Neural progenitor cell (in vitro differentiated cells): ENCODE results near the gene MTHFSD. TPM values are rescaled to one million over a fixed set of nuclear protein-coding genes. Genes with fewer than 3 reads are reported as not detected.

Source experiments
- DNase-seq: peaks from one replicate; pipeline ENCODE4 v3.0.0-alpha.2; 2016; ENCODE audit warnings: low spot score
- H2AFZ ChIP-seq: fragments of 200-600 bp; sonication (generic); replicated peaks from 2 replicates; pipeline ENCODE4 v1.6.1; 2016; ENCODE audit warnings: antibody characterized with exemption
- H3F3A ChIP-seq: fragments of 200-600 bp; sonication (generic); 2 replicates; pipeline ENCODE4 v1.6.1; 2016; ENCODE audit warnings: antibody characterized with exemption, low read depth
- H3K27ac ChIP-seq: fragments of 200-600 bp; sonication (generic); 2 replicates; pipeline ENCODE4 v1.5.1; 2016; ENCODE audit warnings: mild to moderate bottlenecking
- H3K27me3 ChIP-seq: fragments of 200-600 bp; sonication (generic); 2 replicates; pipeline ENCODE4 v1.6.1; 2016; ENCODE audit warnings: mild to moderate bottlenecking, moderate library complexity
- H3K36me3 ChIP-seq: fragments of 200-600 bp; sonication (generic); 2 replicates; pipeline ENCODE4 v1.5.1; 2016
- H3K4me1 ChIP-seq: fragments of 200-600 bp; sonication (generic); 2 replicates; pipeline ENCODE4 v1.6.1; 2016; ENCODE audit warnings: mixed run types
- H3K4me2 ChIP-seq: fragments of 200-600 bp; sonication (generic); 2 replicates; pipeline ENCODE4 v1.6.1; 2016
- H3K4me3 ChIP-seq: fragments of 200-600 bp; sonication (generic); 2 replicates; pipeline ENCODE4 v1.5.1; 2016
- H3K79me2 ChIP-seq: fragments of 200-600 bp; sonication (generic); 2 replicates; pipeline ENCODE4 v1.6.1; 2016; ENCODE audit warnings: low read depth
- H3K9ac ChIP-seq: fragments of 200-600 bp; sonication (generic); 2 replicates; pipeline ENCODE4 v1.6.1; 2016
- H3K9me3 ChIP-seq: fragments of 200-600 bp; sonication (generic); 2 replicates; pipeline ENCODE4 v1.5.1; 2016; ENCODE audit warnings: low read depth
- H4K20me1 ChIP-seq: fragments of 200-600 bp; sonication (generic); 2 replicates; pipeline ENCODE4 v1.6.1; 2016; ENCODE audit warnings: low read depth
- H3K27ac Mint-ChIP-seq: 3 replicates; pipeline ENCODE4 v1.8.0; 2021; ENCODE audit warnings: mixed read lengths
- H3K27me3 Mint-ChIP-seq: 2 replicates; pipeline ENCODE4 v1.8.0; 2022; ENCODE audit warnings: low read depth, mild to moderate bottlenecking, inconsistent platforms, moderate library complexity, mixed read lengths; ENCODE audit not compliant: insufficient read depth
- H3K36me3 Mint-ChIP-seq: 3 replicates; pipeline ENCODE4 v1.8.0; 2021; ENCODE audit warnings: mixed read lengths
- H3K4me1 Mint-ChIP-seq: 3 replicates; pipeline ENCODE4 v1.8.0; 2021; ENCODE audit warnings: mixed read lengths
- H3K4me3 Mint-ChIP-seq: 3 replicates; pipeline ENCODE4 v1.8.0; 2021; ENCODE audit warnings: mild to moderate bottlenecking, moderate library complexity, mixed read lengths
- H3K9me3 Mint-ChIP-seq: 3 replicates; pipeline ENCODE4 v1.8.0; 2020; ENCODE audit warnings: mixed read lengths
- CTCF ChIP-seq: fragments of 200-600 bp; sonication (generic); IDR thresholded peaks from 2 replicates; pipeline ENCODE4 v1.5.1; 2017; ENCODE audit warnings: antibody characterized with exemption, mild to moderate bottlenecking
- EZH2 ChIP-seq: fragments of 200-600 bp; sonication (generic); IDR thresholded peaks from 2 replicates; pipeline ENCODE4 v1.6.1; 2017; ENCODE audit warnings: antibody characterized with exemption, mild to moderate bottlenecking, moderate library complexity
- EZH2phosphoT487 ChIP-seq: fragments of 200-600 bp; sonication (generic); IDR thresholded peaks from 2 replicates; pipeline ENCODE4 v1.6.1; 2017; ENCODE audit warnings: antibody characterized with exemption
- total RNA-seq: library from RNA; depleted of rRNA; stranded (reverse); fragments of >200 nt; gene quantifications from 2 replicates; pipeline ENCODE4 v1.2.3, GENCODE V29; 2015; ENCODE audit warnings: low replicate concordance

Gene MTHFSD
- total RNA-seq, 1 donor from 2014 or later, result 17.4 TPM

- peaks cover 82% of the 10 kb centered on the region for H3K27me3 Mint-ChIP-seq
- peaks cover 5% of the 10 kb centered on the region for H3F3A ChIP-seq
- H3K27me3 ChIP-seq, result peaks cover 99% of the 10 kb centered on the region
- no peaks in the 10 kb centered on the region for H3K9me3 ChIP-seq
- no peaks in the 10 kb centered on the region for H3K36me3 ChIP-seq
- peaks cover 8% of the 10 kb centered on the region for H3K4me1 ChIP-seq
- H3K79me2 ChIP-seq, result no peaks in the 10 kb centered on the region
- peak within 1 kb of the TSS; percentile 78 for H3K4me2 ChIP-seq
- H4K20me1 ChIP-seq, result peaks cover 8% of the 10 kb centered on the region
- no peaks in the 10 kb centered on the region for H3K9me3 Mint-ChIP-seq
- H3K4me1 Mint-ChIP-seq, result peaks cover 22% of the 10 kb centered on the region
- DNase-seq, result no peak
- TF ChIP-seq EZH2 (peak; percentile 38), EZH2phosphoT487 (no peak), CTCF (no peak)
- H3K9ac ChIP-seq, result no peak within 1 kb of the TSS
- H3K27ac ChIP-seq, result no peak within 1 kb of the TSS
- H3K4me3 ChIP-seq, result peak within 1 kb of the TSS; percentile 54
- H3K4me3 Mint-ChIP-seq, result peak within 1 kb of the TSS; percentile 81
- peak within 1 kb of the TSS; percentile 75 for H2AFZ ChIP-seq
- H3K36me3 Mint-ChIP-seq, result no peaks in the 10 kb centered on the region
- H3K27ac Mint-ChIP-seq, result no peak within 1 kb of the TSS
Measured at GRCh38 chr16:86578061-86578599, 23.1 kb upstream of the MTHFSD start, which contains the start of gene FOXL1. Gene FOXL1 (plus strand): TSS chr16:86578549. CDS start chr16:86578724, 175 bp downstream.

- no peak overlapping the region for H3K4me3 ChIP-seq
- H3K4me2 ChIP-seq, result peak overlapping the region; percentile 60
- peak overlapping the region; percentile 77 for H3K4me3 Mint-ChIP-seq
- no peaks in the 10 kb centered on the region for H3K9me3 Mint-ChIP-seq
- no peaks in the 10 kb centered on the region for H3K9me3 ChIP-seq
- H3K27ac ChIP-seq, result no peak overlapping the region
- peaks cover 8% of the 10 kb centered on the region for H3K4me1 ChIP-seq
- H3K36me3 ChIP-seq, result no peaks in the 10 kb centered on the region
- no peak overlapping the region for H2AFZ ChIP-seq
- TF ChIP-seq CTCF (no peak), EZH2phosphoT487 (no peak), EZH2 (no peak)
- peaks cover 5% of the 10 kb centered on the region for H3F3A ChIP-seq
- no peak for DNase-seq
- H3K36me3 Mint-ChIP-seq, result no peaks in the 10 kb centered on the region
- no peaks in the 10 kb centered on the region for H3K79me2 ChIP-seq
- peaks cover 99% of the 10 kb centered on the region for H3K27me3 ChIP-seq
- H4K20me1 ChIP-seq, result peaks cover 8% of the 10 kb centered on the region
- peaks cover 85% of the 10 kb centered on the region for H3K27me3 Mint-ChIP-seq
- H3K9ac ChIP-seq, result no peak overlapping the region
- H3K4me1 Mint-ChIP-seq, result peaks cover 22% of the 10 kb centered on the region
- H3K27ac Mint-ChIP-seq, result no peak overlapping the region
Measured at GRCh38 chr16:86577314-86577971, 22.4 kb upstream of the MTHFSD start.

GRCh38 chr16:86576591-86577313 lies 21.7 kb upstream of the MTHFSD start:
- H3K36me3 Mint-ChIP-seq, result no peaks in the 10 kb centered on the region
- no peaks in the 10 kb centered on the region for H3K9me3 Mint-ChIP-seq
- Histone ChIP-seq H3K79me2 (no peaks in the 10 kb centered on the region), H3K9ac (no peak overlapping the region), H3K4me1 (peaks cover 8% of the 10 kb centered on the region), H3K4me2 (peak overlapping the region; percentile 60), H3F3A (peaks cover 5% of the 10 kb centered on the region), H3K27ac (no peak overlapping the region), H4K20me1 (peaks cover 8% of the 10 kb centered on the region), H3K27me3 (peaks cover 99% of the 10 kb centered on the region), H2AFZ (no peak overlapping the region), H3K4me3 (peak overlapping the region; percentile 53), H3K9me3 (no peaks in the 10 kb centered on the region), H3K36me3 (no peaks in the 10 kb centered on the region)
- peaks cover 22% of the 10 kb centered on the region for H3K4me1 Mint-ChIP-seq
- TF ChIP-seq EZH2phosphoT487 (peak; percentile 67), CTCF (no peak), EZH2 (peak; percentile 57)
- no peak overlapping the region for H3K27ac Mint-ChIP-seq
- DNase-seq, result no peak
- H3K27me3 Mint-ChIP-seq, result peaks cover 87% of the 10 kb centered on the region
- peak overlapping the region; percentile 90 for H3K4me3 Mint-ChIP-seq
